IMR-90 (cell line): Measurements from ENCODE around the gene PDGFA. TPM values are rescaled to one million over a fixed set of nuclear protein-coding genes. Genes with fewer than 3 reads are reported as not detected.

Source experiments
- ATAC-seq: fragments of 200-7000 bp; cut with Tn5 transposase; 2 replicates; pipeline ENCODE4 v1.9.1; 2020; ENCODE audit warnings: low read depth, mild to moderate bottlenecking, moderate library complexity
- BruUV-seq: library from RNA; stranded (reverse); fragments of 400-500 nt; replicated peaks from 2 replicates; lab custom pipeline; 2021; lab: Mats Ljungman, UMichigan
- CTCF ChIA-PET: fragments of 300-600 bp; formaldehyde crosslinking; extraction: SDS; loops from one replicate; lab custom pipeline; 2021; ENCODE audit warnings: antibody characterized with exemption; lab: Yijun Ruan, JAX
- POLR2A ChIA-PET: fragments of 300-600 bp; sonication (Branson Sonifier 250); formaldehyde crosslinking; loops from one replicate; lab custom pipeline; 2022; ENCODE audit warnings: antibody characterized with exemption; ENCODE audit not compliant: unreplicated experiment; lab: Charles Lee
- DNase-seq: peaks from one replicate; pipeline ENCODE4 v3.0.0; 2013
- H2AFZ ChIP-seq: replicated peaks from 2 replicates; pipeline ENCODE3; 2013; ENCODE audit warnings: low read length, mild to moderate bottlenecking; ENCODE audit not compliant: poor library complexity
- H2AK5ac ChIP-seq: 2 replicates; pipeline ENCODE4 v1.6.1; 2013; ENCODE audit warnings: low read depth, low read length, inconsistent platforms
- H2AK9ac ChIP-seq: replicated peaks from 2 replicates; pipeline ENCODE3; 2013; ENCODE audit warnings: mild to moderate bottlenecking, low read depth, low read length, moderate library complexity; ENCODE audit not compliant: poor library complexity
- H2BK120ac ChIP-seq: 2 replicates; pipeline ENCODE4 v1.6.1; 2013; ENCODE audit warnings: low read depth, low read length, inconsistent platforms
- H2BK15ac ChIP-seq: 3 replicates; pipeline ENCODE4 v1.6.1; 2013; ENCODE audit warnings: low read depth, low read length, inconsistent platforms
- H2BK20ac ChIP-seq: 2 replicates; pipeline ENCODE4 v1.6.1; 2013; ENCODE audit warnings: low read depth, mild to moderate bottlenecking, inconsistent platforms, low read length, moderate library complexity
- H2BK5ac ChIP-seq: 2 replicates; pipeline ENCODE4 v1.6.1; 2013; ENCODE audit warnings: mild to moderate bottlenecking, low read depth, low read length, inconsistent platforms; ENCODE audit not compliant: poor library complexity, severe bottlenecking
- H3K14ac ChIP-seq: replicated peaks from 2 replicates; pipeline ENCODE4 v1.6.1; 2013; ENCODE audit warnings: low read depth, low read length, inconsistent platforms
- H3K18ac ChIP-seq: 2 replicates; pipeline ENCODE4 v1.6.1; 2013; ENCODE audit warnings: low read depth, low read length, control low read depth
- H3K23ac ChIP-seq: 2 replicates; pipeline ENCODE4 v1.6.1; 2013; ENCODE audit warnings: low read depth, low read length, inconsistent platforms
- H3K27ac ChIP-seq: 2 replicates; pipeline ENCODE4 v1.5.1; 2013; ENCODE audit warnings: mild to moderate bottlenecking, control low read depth, low read length; ENCODE audit not compliant: insufficient read depth
- H3K27me3 ChIP-seq: 2 replicates; pipeline ENCODE4 v1.6.1; 2013; ENCODE audit warnings: low read length; ENCODE audit not compliant: control insufficient read depth, insufficient read depth
- H3K36me3 ChIP-seq: 2 replicates; pipeline ENCODE4 v1.6.1; 2013; ENCODE audit warnings: low read length, mixed read lengths; ENCODE audit not compliant: control insufficient read depth, insufficient read depth
- H3K4ac ChIP-seq: 2 replicates; pipeline ENCODE4 v1.6.1; 2013; ENCODE audit warnings: low read depth, low read length, inconsistent platforms
- H3K4me1 ChIP-seq: 2 replicates; pipeline ENCODE4 v1.6.1; 2013; ENCODE audit warnings: low read length, mixed read lengths; ENCODE audit not compliant: control insufficient read depth, insufficient read depth
- H3K4me2 ChIP-seq: 2 replicates; pipeline ENCODE4 v1.6.1; 2013; ENCODE audit warnings: low read depth, mild to moderate bottlenecking, control low read depth, low read length, moderate library complexity
- H3K4me3 ChIP-seq: 2 replicates; pipeline ENCODE4 v1.5.1; 2013; ENCODE audit warnings: low read depth, mild to moderate bottlenecking, control low read depth, low read length, moderate library complexity; ENCODE audit not compliant: insufficient read depth
- H3K56ac ChIP-seq: 2 replicates; pipeline ENCODE4 v1.6.1; 2013; ENCODE audit warnings: low read length, inconsistent platforms; ENCODE audit not compliant: insufficient read depth; ENCODE audit errors: extremely low read depth
- H3K79me1 ChIP-seq, 2 experiments: 2 replicates each; pipeline ENCODE4 v1.6.1; 2013; ENCODE audit warnings: low read length in 2 of 2, inconsistent platforms in 1 of 2, low read depth in 1 of 2
- H3K9ac ChIP-seq: 2 replicates; pipeline ENCODE4 v1.6.1; 2013; ENCODE audit warnings: low read depth, low read length, control low read depth
- H3K9me1 ChIP-seq: 2 replicates; pipeline ENCODE4 v1.6.1; 2013; ENCODE audit warnings: low read length, inconsistent platforms; ENCODE audit not compliant: insufficient read depth
- H3K9me3 ChIP-seq: 2 replicates; pipeline ENCODE4 v1.6.1; 2013; ENCODE audit warnings: low read length; ENCODE audit not compliant: control insufficient read depth, insufficient read depth
- H4K20me1 ChIP-seq: 2 replicates; pipeline ENCODE4 v1.6.1; 2013; ENCODE audit warnings: low read length, inconsistent platforms; ENCODE audit not compliant: insufficient read depth
- H4K5ac ChIP-seq: 2 replicates; pipeline ENCODE4 v1.6.1; 2013; ENCODE audit warnings: mild to moderate bottlenecking, low read depth, low read length, control low read depth
- H4K8ac ChIP-seq, 2 experiments: 2 replicates each; pipeline ENCODE4 v1.6.1; 2013; ENCODE audit warnings: low read depth in 2 of 2, low read length in 2 of 2, control low read depth in 1 of 2, inconsistent platforms in 1 of 2
- H4K91ac ChIP-seq: 2 replicates; pipeline ENCODE4 v1.6.1; 2013; ENCODE audit warnings: low read depth, low read length, inconsistent platforms; ENCODE audit not compliant: insufficient read depth
- BHLHE40 ChIP-seq: fragments of 150-350 bp; IDR thresholded peaks from 2 replicates; pipeline ENCODE4 v1.6.1; 2016; ENCODE audit warnings: mild to moderate bottlenecking, low read depth, low read length
- CEBPB ChIP-seq: IDR thresholded peaks from 2 replicates; pipeline ENCODE4 v1.6.1; 2012; ENCODE audit warnings: low read depth, low read length, improper control_type of control experiment
- CHD1 ChIP-seq: IDR thresholded peaks from 2 replicates; pipeline ENCODE4 v1.6.1; 2012; ENCODE audit warnings: low read depth, low read length, improper control_type of control experiment
- FOS ChIP-seq: fragments of 150-350 bp; IDR thresholded peaks from 2 replicates; pipeline ENCODE4 v1.6.1; 2016; ENCODE audit warnings: low read depth, low read length
- MAFK ChIP-seq: IDR thresholded peaks from 2 replicates; pipeline ENCODE4 v1.6.1; 2012; ENCODE audit warnings: low read depth, low read length, improper control_type of control experiment
- MAZ ChIP-seq: IDR thresholded peaks from 2 replicates; pipeline ENCODE4 v1.6.1; 2012; ENCODE audit warnings: low read depth, mild to moderate bottlenecking, low read length, improper control_type of control experiment, moderate library complexity, borderline replicate concordance
- MXI1 ChIP-seq: IDR thresholded peaks from 2 replicates; pipeline ENCODE4 v1.6.1; 2012; ENCODE audit warnings: low read depth, mild to moderate bottlenecking, low read length, moderate library complexity, borderline replicate concordance
- NFE2L2 ChIP-seq: fragments of 150-350 bp; IDR thresholded peaks from 2 replicates; pipeline ENCODE4 v1.6.1; 2016; ENCODE audit warnings: low read depth, mild to moderate bottlenecking, low read length
- POLR2A ChIP-seq: IDR thresholded peaks from 2 replicates; pipeline ENCODE4 v1.6.1; 2012; ENCODE audit warnings: mild to moderate bottlenecking, low read depth, low read length
- RAD21 ChIP-seq: IDR thresholded peaks from 2 replicates; pipeline ENCODE4 v1.6.1; 2012; ENCODE audit warnings: low read length, improper control_type of control experiment
- RCOR1 ChIP-seq: IDR thresholded peaks from 2 replicates; pipeline ENCODE4 v1.6.1; 2012; ENCODE audit warnings: mild to moderate bottlenecking, low read length, improper control_type of control experiment; ENCODE audit not compliant: insufficient replicate concordance
- RFX5 ChIP-seq: IDR thresholded peaks from 2 replicates; pipeline ENCODE4 v1.8.0; 2012; ENCODE audit warnings: low read depth, mild to moderate bottlenecking, low read length, moderate library complexity
- SMC3 ChIP-seq: fragments of 150-350 bp; IDR thresholded peaks from 2 replicates; pipeline ENCODE4 v1.6.1; 2016; ENCODE audit warnings: low read depth, mild to moderate bottlenecking, antibody characterized with exemption, low read length, moderate library complexity
- WGBS, 2 experiments: methylation state at CpG; one replicate each; pipeline versions ENCODE4 v1.1.5 to v1.1.7; 2013; ENCODE audit warnings: missing lambda C conversion rate in 2 of 2; ENCODE audit not compliant: insufficient read length in 1 of 2; ENCODE audit errors: extremely low coverage in 2 of 2; 5-methylcytosine and 5-hydroxymethylcytosine counted together
- dilution Hi-C: fragments of 300-500 bp; cut with HindIII; formaldehyde crosslinking; loops from one replicate; pipeline ENCODE4 v1.14.3; 2018; ENCODE audit warnings: low sequenced_read_pairs; ENCODE audit not compliant: unreplicated experiment
- in situ Hi-C: fragments of 300-500 bp; cut with MboI; formaldehyde crosslinking; loops from 3 replicates; pipeline ENCODE4 v1.14.3; 2019; ENCODE audit warnings: low sequenced_read_pairs, inconsistent platforms, mixed read lengths
- intact Hi-C: fragments of 100-400 bp; cut with micrococcal nuclease; formaldehyde crosslinking; loops from 2 replicates; pipeline ENCODE4 v1.10.0; 2022
- polyA plus RNA-seq, 3 experiments: library from polyadenylated mRNA; depleted of rRNA; stranded (reverse); fragments of >200 nt; gene quantifications; 2 replicates each; pipeline ENCODE4 v1.2.3, GENCODE V29; 2012; ENCODE audit warnings: low replicate concordance in 1 of 3
- total RNA-seq: library from RNA; depleted of rRNA; stranded (reverse); fragments of >200 nt; gene quantifications from 2 replicates; pipeline ENCODE4 v1.2.3, GENCODE V29; 2012
- TF ChIP-seq, protein P1 (sequence below): fragments of 150-350 bp; IDR thresholded peaks from 2 replicates; pipeline ENCODE4 v1.6.1; 2016; ENCODE audit warnings: low read depth, mild to moderate bottlenecking, low read length, moderate library complexity, borderline replicate concordance
- TF ChIP-seq, protein P2 (sequence below): conservative IDR thresholded peaks from 2 replicates; pipeline ENCODE4 v1.5.1; 2012; ENCODE audit warnings: mild to moderate bottlenecking, low read depth, low read length, improper control_type of control experiment
- TF ChIP-seq, protein P3 (sequence below): fragments of 150-350 bp; IDR thresholded peaks from 2 replicates; pipeline ENCODE4 v1.6.1; 2017; ENCODE audit warnings: mild to moderate bottlenecking, antibody characterized with exemption, low read length, low read depth

PDGFA gene
- total and polyA plus RNA-seq, 2 of the 4 experiments (the other 2 are of a cell fraction), result 3.3 to 3.8 TPM

DNA sequence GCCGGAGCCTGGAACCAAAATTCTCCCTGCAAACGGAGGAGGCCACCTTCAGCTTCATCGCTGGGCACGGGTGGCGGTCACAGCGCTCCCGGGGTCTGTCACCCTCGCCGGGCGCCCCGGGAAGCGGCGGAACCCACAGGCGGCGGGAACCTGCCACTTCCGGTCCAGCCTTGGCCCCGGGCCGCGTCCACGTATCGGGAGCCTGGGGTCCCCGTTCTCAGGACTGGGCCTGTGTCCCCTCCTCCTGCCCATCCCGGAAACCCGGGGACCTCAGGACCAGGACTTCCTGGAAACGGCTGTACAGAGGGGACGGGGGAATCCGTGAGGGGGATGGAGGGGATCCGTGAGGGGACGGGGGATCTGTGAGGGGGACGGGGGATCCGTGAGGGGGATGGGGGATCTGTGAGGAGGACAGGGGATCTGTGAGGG, 25.4 kb downstream of the PDGFA start:
- dilution Hi-C loops, result no loop called here
- intact Hi-C loops, result no loop called here
- H3K14ac ChIP-seq, result no peak overlapping the region
- no peak overlapping the region for H2AFZ ChIP-seq
- H2AK9ac ChIP-seq, result no peak overlapping the region
- no peaks in the 10 kb centered on the region; the same call in 1 of the 2 replicates for H3K9me3 ChIP-seq
- H2BK20ac ChIP-seq, result no peak overlapping the region
- H4K5ac ChIP-seq, result no peak overlapping the region
- H3K9ac ChIP-seq, result no peak overlapping the region
- H3K56ac ChIP-seq, result no peak overlapping the region
- H4K20me1 ChIP-seq, result no peaks in the 10 kb centered on the region; the same call in 1 of the 2 replicates
- ATAC-seq, result no peak
- H3K27me3 ChIP-seq, result peaks cover 17% of the 10 kb centered on the region
- no peak overlapping the region for H2BK120ac ChIP-seq
- no peak overlapping the region for H2AK5ac ChIP-seq
- no peak overlapping the region for H3K18ac ChIP-seq
- TF ChIP-seq SMC3, result no peak
- TF ChIP-seq FOS, result no peak
- TF ChIP-seq MAZ, result no peak
- no peak for TF ChIP-seq MAFK
- TF ChIP-seq, protein P1, sequence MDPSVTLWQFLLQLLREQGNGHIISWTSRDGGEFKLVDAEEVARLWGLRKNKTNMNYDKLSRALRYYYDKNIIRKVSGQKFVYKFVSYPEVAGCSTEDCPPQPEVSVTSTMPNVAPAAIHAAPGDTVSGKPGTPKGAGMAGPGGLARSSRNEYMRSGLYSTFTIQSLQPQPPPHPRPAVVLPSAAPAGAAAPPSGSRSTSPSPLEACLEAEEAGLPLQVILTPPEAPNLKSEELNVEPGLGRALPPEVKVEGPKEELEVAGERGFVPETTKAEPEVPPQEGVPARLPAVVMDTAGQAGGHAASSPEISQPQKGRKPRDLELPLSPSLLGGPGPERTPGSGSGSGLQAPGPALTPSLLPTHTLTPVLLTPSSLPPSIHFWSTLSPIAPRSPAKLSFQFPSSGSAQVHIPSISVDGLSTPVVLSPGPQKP, result no peak
- TF ChIP-seq RAD21, result no peak
- no peak for TF ChIP-seq POLR2A
- no peak for TF ChIP-seq RCOR1
- no peak for TF ChIP-seq RFX5
- TF ChIP-seq, protein P2, sequence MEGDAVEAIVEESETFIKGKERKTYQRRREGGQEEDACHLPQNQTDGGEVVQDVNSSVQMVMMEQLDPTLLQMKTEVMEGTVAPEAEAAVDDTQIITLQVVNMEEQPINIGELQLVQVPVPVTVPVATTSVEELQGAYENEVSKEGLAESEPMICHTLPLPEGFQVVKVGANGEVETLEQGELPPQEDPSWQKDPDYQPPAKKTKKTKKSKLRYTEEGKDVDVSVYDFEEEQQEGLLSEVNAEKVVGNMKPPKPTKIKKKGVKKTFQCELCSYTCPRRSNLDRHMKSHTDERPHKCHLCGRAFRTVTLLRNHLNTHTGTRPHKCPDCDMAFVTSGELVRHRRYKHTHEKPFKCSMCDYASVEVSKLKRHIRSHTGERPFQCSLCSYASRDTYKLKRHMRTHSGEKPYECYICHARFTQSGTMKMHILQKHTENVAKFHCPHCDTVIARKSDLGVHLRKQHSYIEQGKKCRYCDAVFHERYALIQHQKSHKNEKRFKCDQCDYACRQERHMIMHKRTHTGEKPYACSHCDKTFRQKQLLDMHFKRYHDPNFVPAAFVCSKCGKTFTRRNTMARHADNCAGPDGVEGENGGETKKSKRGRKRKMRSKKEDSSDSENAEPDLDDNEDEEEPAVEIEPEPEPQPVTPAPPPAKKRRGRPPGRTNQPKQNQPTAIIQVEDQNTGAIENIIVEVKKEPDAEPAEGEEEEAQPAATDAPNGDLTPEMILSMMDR, result no peak
- no peak for TF ChIP-seq NFE2L2
- TF ChIP-seq, protein P3, sequence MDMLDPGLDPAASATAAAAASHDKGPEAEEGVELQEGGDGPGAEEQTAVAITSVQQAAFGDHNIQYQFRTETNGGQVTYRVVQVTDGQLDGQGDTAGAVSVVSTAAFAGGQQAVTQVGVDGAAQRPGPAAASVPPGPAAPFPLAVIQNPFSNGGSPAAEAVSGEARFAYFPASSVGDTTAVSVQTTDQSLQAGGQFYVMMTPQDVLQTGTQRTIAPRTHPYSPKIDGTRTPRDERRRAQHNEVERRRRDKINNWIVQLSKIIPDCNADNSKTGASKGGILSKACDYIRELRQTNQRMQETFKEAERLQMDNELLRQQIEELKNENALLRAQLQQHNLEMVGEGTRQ, result no peak
- TF ChIP-seq CHD1, result no peak
- no peak for TF ChIP-seq MXI1
- TF ChIP-seq CEBPB, result no peak
- TF ChIP-seq BHLHE40, result no peak
- no peak overlapping the region for H3K4me3 ChIP-seq
- H3K27ac ChIP-seq, result no peak overlapping the region
- H3K4me1 ChIP-seq, result no peaks in the 10 kb centered on the region
- in situ Hi-C loops, result no loop called here
- H4K91ac ChIP-seq, result no peak overlapping the region
- H2BK15ac ChIP-seq, result no peak overlapping the region
- no peak overlapping the region for H4K8ac ChIP-seq
- no peak overlapping the region for H2BK5ac ChIP-seq
- no peaks in the 10 kb centered on the region for H3K79me1 ChIP-seq
- H3K36me3 ChIP-seq, result peaks cover 2% of the 10 kb centered on the region; the same call in 1 of the 2 replicates
- no peak overlapping the region for H3K4ac ChIP-seq
- no peak overlapping the region for H3K4me2 ChIP-seq
- no TSS peak for BruUV-seq
- 96% methylated on average over 8 of the region's 31 CpGs; no CpG with 5 or more reads in 1 of the 2 experiments for WGBS, 2 experiments
- no peaks in the 10 kb centered on the region for H3K9me1 ChIP-seq
- ChIA-PET POLR2A (no interaction called here), CTCF (no interaction called here)
- no peak overlapping the region for H3K23ac ChIP-seq
- DNase-seq, result no peak
